ENCODE measurements around the gene MRPL3.
A peak's percentile ranks its signal among the peaks of the same experiment; 100 is the strongest.

DNA sequence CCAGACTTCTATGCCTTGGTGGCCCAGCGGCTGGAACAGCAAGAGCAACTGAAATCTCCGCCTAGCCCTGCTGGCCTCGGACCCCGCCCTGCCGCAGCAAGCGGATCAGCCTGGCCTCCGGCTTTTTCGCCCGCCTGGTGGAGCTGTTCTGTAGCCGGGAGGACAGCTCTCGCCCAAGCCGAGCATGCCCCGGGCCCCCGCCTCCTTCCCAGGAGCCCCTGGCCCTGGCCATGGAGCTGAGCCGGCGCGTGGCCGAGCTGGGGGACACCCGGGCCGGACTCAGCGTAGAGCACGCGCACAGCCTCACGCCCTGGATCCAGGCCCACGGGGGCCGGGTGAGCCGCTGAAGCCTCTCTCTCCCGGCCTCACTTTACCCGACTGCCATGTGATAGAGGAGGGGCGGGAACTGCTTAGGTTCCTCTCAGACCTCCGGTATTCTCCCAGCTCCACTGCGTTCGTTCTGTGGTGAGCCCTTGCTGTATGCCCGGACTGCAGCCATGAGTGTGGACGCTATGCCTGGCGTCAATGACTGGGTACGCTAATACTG is 24.1 kb upstream of the MRPL3 start:
- TF ChIP-seq NR3C1 (CRISPR knock-in tag; conservative IDR thresholded peaks at IDR 0.05; ENCODE audit: low read depth) (no peak), MLX (CRISPR knock-in tag; IDR thresholded peaks at IDR 0.05) (no peak), ATF6 (CRISPR knock-in tag; IDR thresholded peaks at IDR 0.05) (no peak), ELF4 (CRISPR knock-in tag; IDR thresholded peaks at IDR 0.05; ENCODE audit: low read depth) (no peak), CREB1 (CRISPR knock-in tag; IDR thresholded peaks at IDR 0.05) (no peak), ZNF232 (CRISPR knock-in tag; IDR thresholded peaks at IDR 0.05) (no peak), MAX (CRISPR knock-in tag; IDR thresholded peaks at IDR 0.05) (peak; percentile 95)
- TF ChIP-seq, protein P1, sequence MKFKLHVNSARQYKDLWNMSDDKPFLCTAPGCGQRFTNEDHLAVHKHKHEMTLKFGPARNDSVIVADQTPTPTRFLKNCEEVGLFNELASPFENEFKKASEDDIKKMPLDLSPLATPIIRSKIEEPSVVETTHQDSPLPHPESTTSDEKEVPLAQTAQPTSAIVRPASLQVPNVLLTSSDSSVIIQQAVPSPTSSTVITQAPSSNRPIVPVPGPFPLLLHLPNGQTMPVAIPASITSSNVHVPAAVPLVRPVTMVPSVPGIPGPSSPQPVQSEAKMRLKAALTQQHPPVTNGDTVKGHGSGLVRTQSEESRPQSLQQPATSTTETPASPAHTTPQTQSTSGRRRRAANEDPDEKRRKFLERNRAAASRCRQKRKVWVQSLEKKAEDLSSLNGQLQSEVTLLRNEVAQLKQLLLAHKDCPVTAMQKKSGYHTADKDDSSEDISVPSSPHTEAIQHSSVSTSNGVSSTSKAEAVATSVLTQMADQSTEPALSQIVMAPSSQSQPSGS (CRISPR knock-in tag; IDR thresholded peaks at IDR 0.05; ENCODE audit: borderline replicate concordance, low read depth): no peak
- TF ChIP-seq, protein P2, sequence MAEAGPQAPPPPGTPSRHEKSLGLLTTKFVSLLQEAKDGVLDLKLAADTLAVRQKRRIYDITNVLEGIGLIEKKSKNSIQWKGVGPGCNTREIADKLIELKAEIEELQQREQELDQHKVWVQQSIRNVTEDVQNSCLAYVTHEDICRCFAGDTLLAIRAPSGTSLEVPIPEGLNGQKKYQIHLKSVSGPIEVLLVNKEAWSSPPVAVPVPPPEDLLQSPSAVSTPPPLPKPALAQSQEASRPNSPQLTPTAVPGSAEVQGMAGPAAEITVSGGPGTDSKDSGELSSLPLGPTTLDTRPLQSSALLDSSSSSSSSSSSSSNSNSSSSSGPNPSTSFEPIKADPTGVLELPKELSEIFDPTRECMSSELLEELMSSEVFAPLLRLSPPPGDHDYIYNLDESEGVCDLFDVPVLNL (CRISPR knock-in tag; IDR thresholded peaks at IDR 0.05; ENCODE audit: borderline replicate concordance, low read depth): no peak
- TF ChIP-seq, protein P3, sequence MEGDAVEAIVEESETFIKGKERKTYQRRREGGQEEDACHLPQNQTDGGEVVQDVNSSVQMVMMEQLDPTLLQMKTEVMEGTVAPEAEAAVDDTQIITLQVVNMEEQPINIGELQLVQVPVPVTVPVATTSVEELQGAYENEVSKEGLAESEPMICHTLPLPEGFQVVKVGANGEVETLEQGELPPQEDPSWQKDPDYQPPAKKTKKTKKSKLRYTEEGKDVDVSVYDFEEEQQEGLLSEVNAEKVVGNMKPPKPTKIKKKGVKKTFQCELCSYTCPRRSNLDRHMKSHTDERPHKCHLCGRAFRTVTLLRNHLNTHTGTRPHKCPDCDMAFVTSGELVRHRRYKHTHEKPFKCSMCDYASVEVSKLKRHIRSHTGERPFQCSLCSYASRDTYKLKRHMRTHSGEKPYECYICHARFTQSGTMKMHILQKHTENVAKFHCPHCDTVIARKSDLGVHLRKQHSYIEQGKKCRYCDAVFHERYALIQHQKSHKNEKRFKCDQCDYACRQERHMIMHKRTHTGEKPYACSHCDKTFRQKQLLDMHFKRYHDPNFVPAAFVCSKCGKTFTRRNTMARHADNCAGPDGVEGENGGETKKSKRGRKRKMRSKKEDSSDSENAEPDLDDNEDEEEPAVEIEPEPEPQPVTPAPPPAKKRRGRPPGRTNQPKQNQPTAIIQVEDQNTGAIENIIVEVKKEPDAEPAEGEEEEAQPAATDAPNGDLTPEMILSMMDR (IDR thresholded peaks at IDR 0.05): no peak
- TF ChIP-seq, protein P4, sequence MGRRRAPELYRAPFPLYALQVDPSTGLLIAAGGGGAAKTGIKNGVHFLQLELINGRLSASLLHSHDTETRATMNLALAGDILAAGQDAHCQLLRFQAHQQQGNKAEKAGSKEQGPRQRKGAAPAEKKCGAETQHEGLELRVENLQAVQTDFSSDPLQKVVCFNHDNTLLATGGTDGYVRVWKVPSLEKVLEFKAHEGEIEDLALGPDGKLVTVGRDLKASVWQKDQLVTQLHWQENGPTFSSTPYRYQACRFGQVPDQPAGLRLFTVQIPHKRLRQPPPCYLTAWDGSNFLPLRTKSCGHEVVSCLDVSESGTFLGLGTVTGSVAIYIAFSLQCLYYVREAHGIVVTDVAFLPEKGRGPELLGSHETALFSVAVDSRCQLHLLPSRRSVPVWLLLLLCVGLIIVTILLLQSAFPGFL (CRISPR knock-in tag; IDR thresholded peaks at IDR 0.05; ENCODE audit: borderline replicate concordance): no peak
- TF ChIP-seq, protein P5, sequence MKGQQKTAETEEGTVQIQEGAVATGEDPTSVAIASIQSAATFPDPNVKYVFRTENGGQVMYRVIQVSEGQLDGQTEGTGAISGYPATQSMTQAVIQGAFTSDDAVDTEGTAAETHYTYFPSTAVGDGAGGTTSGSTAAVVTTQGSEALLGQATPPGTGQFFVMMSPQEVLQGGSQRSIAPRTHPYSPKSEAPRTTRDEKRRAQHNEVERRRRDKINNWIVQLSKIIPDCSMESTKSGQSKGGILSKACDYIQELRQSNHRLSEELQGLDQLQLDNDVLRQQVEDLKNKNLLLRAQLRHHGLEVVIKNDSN (CRISPR knock-in tag; IDR thresholded peaks at IDR 0.05): no peak; the same call in 1 of the 2 replicates
- TF ChIP-seq, protein P6, sequence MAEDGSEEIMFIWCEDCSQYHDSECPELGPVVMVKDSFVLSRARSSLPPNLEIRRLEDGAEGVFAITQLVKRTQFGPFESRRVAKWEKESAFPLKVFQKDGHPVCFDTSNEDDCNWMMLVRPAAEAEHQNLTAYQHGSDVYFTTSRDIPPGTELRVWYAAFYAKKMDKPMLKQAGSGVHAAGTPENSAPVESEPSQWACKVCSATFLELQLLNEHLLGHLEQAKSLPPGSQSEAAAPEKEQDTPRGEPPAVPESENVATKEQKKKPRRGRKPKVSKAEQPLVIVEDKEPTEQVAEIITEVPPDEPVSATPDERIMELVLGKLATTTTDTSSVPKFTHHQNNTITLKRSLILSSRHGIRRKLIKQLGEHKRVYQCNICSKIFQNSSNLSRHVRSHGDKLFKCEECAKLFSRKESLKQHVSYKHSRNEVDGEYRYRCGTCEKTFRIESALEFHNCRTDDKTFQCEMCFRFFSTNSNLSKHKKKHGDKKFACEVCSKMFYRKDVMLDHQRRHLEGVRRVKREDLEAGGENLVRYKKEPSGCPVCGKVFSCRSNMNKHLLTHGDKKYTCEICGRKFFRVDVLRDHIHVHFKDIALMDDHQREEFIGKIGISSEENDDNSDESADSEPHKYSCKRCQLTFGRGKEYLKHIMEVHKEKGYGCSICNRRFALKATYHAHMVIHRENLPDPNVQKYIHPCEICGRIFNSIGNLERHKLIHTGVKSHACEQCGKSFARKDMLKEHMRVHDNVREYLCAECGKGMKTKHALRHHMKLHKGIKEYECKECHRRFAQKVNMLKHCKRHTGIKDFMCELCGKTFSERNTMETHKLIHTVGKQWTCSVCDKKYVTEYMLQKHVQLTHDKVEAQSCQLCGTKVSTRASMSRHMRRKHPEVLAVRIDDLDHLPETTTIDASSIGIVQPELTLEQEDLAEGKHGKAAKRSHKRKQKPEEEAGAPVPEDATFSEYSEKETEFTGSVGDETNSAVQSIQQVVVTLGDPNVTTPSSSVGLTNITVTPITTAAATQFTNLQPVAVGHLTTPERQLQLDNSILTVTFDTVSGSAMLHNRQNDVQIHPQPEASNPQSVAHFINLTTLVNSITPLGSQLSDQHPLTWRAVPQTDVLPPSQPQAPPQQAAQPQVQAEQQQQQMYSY (CRISPR knock-in tag; IDR thresholded peaks at IDR 0.05): no peak; the same call in 1 of the 2 replicates

Data from WTC11 (cell line).